ENCODE data around the gene GGA2.

- no peak for TF ChIP-seq POLR2A (IDR thresholded peaks at IDR 0.05)
- TF ChIP-seq CTCF (IDR thresholded peaks at IDR 0.05): no peak
These were observed 10.0 kb downstream of the GGA2 start for GRCh38 chr16:23500212-23500861.
